GM23338 (cell line): ENCODE results near the gene PNPLA5. TPM values are rescaled to one million over a fixed set of nuclear protein-coding genes. Genes with fewer than 3 reads are reported as not detected.

ENCODE experiments used
- ATAC-seq: fragments of 200-7000 bp; cut with Tn5 transposase; 3 replicates; pipeline ENCODE4 v1.9.1; 2020
- DNase-seq: peaks from one replicate; pipeline ENCODE4 v3.0.0-alpha.2; 2015; ENCODE audit warnings: low spot score
- H2AFZ ChIP-seq: fragments of 200-600 bp; sonication (generic); 2 replicates; pipeline ENCODE4 v1.8.0; 2016; ENCODE audit warnings: antibody characterized with exemption, mild to moderate bottlenecking, moderate library complexity
- H3F3A ChIP-seq: fragments of 200-600 bp; sonication (generic); replicated peaks from 2 replicates; pipeline ENCODE4 v1.8.0; 2017; ENCODE audit warnings: antibody characterized with exemption, mixed run types, low read depth
- H3K27ac ChIP-seq: fragments of 200-600 bp; sonication (generic); 2 replicates; pipeline ENCODE4 v1.6.1; 2016; ENCODE audit warnings: low read depth
- H3K27me3 ChIP-seq: fragments of 200-600 bp; sonication (generic); 2 replicates; pipeline ENCODE4 v1.8.0; 2016; ENCODE audit warnings: mild to moderate bottlenecking, mixed run types, moderate library complexity; ENCODE audit not compliant: insufficient read depth
- H3K36me3 ChIP-seq: fragments of 200-600 bp; sonication (generic); 2 replicates; pipeline ENCODE4 v1.8.0; 2016; ENCODE audit warnings: mild to moderate bottlenecking; ENCODE audit not compliant: insufficient read depth
- H3K4me1 ChIP-seq: fragments of 200-600 bp; sonication (generic); 2 replicates; pipeline ENCODE4 v1.8.0; 2016; ENCODE audit warnings: mild to moderate bottlenecking, moderate library complexity; ENCODE audit not compliant: insufficient read depth
- H3K4me2 ChIP-seq: fragments of 200-600 bp; sonication (generic); 2 replicates; pipeline ENCODE4 v1.7.1; 2017; ENCODE audit warnings: mixed run types
- H3K4me3 ChIP-seq: fragments of 200-600 bp; sonication (generic); 2 replicates; pipeline ENCODE4 v1.6.1; 2016; ENCODE audit warnings: mixed run types
- H3K79me2 ChIP-seq: fragments of 200-600 bp; sonication (generic); replicated peaks from 2 replicates; pipeline ENCODE4 v1.8.0; 2017; ENCODE audit warnings: mild to moderate bottlenecking; ENCODE audit not compliant: insufficient read depth
- H3K9me2 ChIP-seq: fragments of 200-600 bp; sonication (generic); 2 replicates; pipeline ENCODE4 v1.8.0; 2017; ENCODE audit not compliant: insufficient read depth
- H4K20me1 ChIP-seq: fragments of 200-600 bp; sonication (generic); replicated peaks from 2 replicates; pipeline ENCODE4 v1.8.0; 2017; ENCODE audit warnings: mild to moderate bottlenecking; ENCODE audit not compliant: insufficient read depth
- H3K27ac Mint-ChIP-seq: 2 replicates; pipeline ENCODE4 v1.8.0; 2020; ENCODE audit warnings: inconsistent platforms, mild to moderate bottlenecking, moderate library complexity, mixed read lengths
- H3K27me3 Mint-ChIP-seq: 3 replicates; pipeline ENCODE4 v1.8.0; 2022; ENCODE audit warnings: low read depth, mild to moderate bottlenecking, moderate library complexity, mixed read lengths, inconsistent platforms; ENCODE audit not compliant: insufficient read depth, poor library complexity
- H3K36me3 Mint-ChIP-seq: 3 replicates; pipeline ENCODE4 v1.8.0; 2021; ENCODE audit warnings: low read depth, mild to moderate bottlenecking, inconsistent platforms, moderate library complexity, mixed read lengths
- H3K4me1 Mint-ChIP-seq: 3 replicates; pipeline ENCODE4 v1.8.0; 2020; ENCODE audit warnings: mild to moderate bottlenecking, inconsistent platforms, mixed read lengths
- H3K4me3 Mint-ChIP-seq: 3 replicates; pipeline ENCODE4 v1.8.0; 2021; ENCODE audit warnings: moderate library complexity, mild to moderate bottlenecking, inconsistent platforms, mixed read lengths
- H3K9me3 Mint-ChIP-seq: 3 replicates; pipeline ENCODE4 v1.8.0; 2020; ENCODE audit warnings: moderate library complexity, mild to moderate bottlenecking, inconsistent platforms, mixed read lengths
- EZH2phosphoT487 ChIP-seq: fragments of 200-600 bp; sonication (generic); IDR thresholded peaks from one replicate; pipeline ENCODE4 v1.8.1; 2018; ENCODE audit warnings: antibody characterized with exemption; ENCODE audit not compliant: unreplicated experiment
- JUNB ChIP-seq: IDR thresholded peaks from one replicate; pipeline ENCODE4 v1.6.1; 2016; ENCODE audit warnings: antibody characterized with exemption; ENCODE audit not compliant: unreplicated experiment
- ZNF114 ChIP-seq: fragments of 250-450 bp; sonication (Bioruptor Pico); IDR thresholded peaks from 2 replicates; pipeline ENCODE4 v1.5.0; 2020; ENCODE audit warnings: mild to moderate bottlenecking, moderate library complexity
- polyA plus RNA-seq: library from polyadenylated mRNA; unstranded; fragments of >200 nt; fragmentation: Nextera tagmentation; extraction: Ambion mirVana; gene quantifications from 2 replicates; pipeline ENCODE4 v1.2.1, GENCODE V29; 2016
- total RNA-seq: library from RNA; depleted of rRNA; stranded (reverse); fragments of >200 nt; shearing (Covaris generic); gene quantifications from 2 replicates; pipeline ENCODE4 v1.2.3, GENCODE V29; 2014
- TF ChIP-seq, protein P1 (sequence below): IDR thresholded peaks from one replicate; pipeline ENCODE4 v1.6.1; 2018; ENCODE audit warnings: antibody characterized with exemption; ENCODE audit not compliant: unreplicated experiment
- TF ChIP-seq, protein P2 (sequence below), 2 experiments: fragments of 200-600 bp in 1 of 2; sonication (generic) in 1 of 2; conservative IDR thresholded peaks; 2 replicates each; pipeline versions ENCODE4 v1.5.1 to v1.6.1; 2016 to 2017; ENCODE audit warnings: antibody characterized with exemption in 2 of 2, low read depth in 2 of 2, mild to moderate bottlenecking in 2 of 2, moderate library complexity in 1 of 2
- TF ChIP-seq, protein P3 (sequence below): fragments of 250-450 bp; sonication (Bioruptor Pico); IDR thresholded peaks from 2 replicates; pipeline ENCODE4 v1.5.0; 2020; ENCODE audit warnings: mild to moderate bottlenecking, moderate library complexity

Gene PNPLA5
- total and polyA plus RNA-seq, 2 experiments from 2014 or later, result 2.3 to 6.8 TPM

DNA sequence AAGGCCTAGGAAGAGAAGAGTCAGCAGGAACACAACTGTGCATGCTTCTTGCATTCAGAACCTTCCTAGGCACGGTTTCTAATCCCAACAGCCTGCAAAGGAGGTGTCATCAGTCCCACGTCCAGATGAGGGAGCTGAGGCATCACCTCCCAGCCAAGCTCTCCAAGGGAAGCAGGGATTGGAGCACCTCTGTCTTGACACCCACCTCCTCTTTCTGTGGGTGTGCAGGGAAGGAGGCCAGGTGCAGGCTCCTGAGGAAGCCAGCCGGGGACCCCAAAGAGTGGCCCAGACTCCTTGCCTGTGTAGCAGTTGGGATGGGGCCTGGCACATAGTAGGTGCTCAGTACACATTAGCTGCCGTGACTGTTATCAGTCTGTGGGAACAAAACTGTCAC lies 2.0 kb downstream of the PNPLA5 start:
- Histone ChIP-seq H3K4me1 (no peaks in the 10 kb centered on the region), H3K9me2 (no peaks in the 10 kb centered on the region), H3K4me2 (no peak overlapping the region), H3F3A (no peaks in the 10 kb centered on the region; the same call in 1 of the 2 replicates), H3K79me2 (no peaks in the 10 kb centered on the region), H4K20me1 (peaks cover 3% of the 10 kb centered on the region; the same call in 1 of the 2 replicates), H2AFZ (no peak overlapping the region), H3K27ac (no peak overlapping the region), H3K27me3 (peaks cover 6% of the 10 kb centered on the region), H3K4me3 (no peak overlapping the region), H3K36me3 (no peaks in the 10 kb centered on the region; the same call in 1 of the 2 replicates)
- Mint-ChIP-seq H3K4me3 (no peak overlapping the region), H3K27me3 (peaks cover 17% of the 10 kb centered on the region), H3K27ac (no peak overlapping the region), H3K36me3 (peaks cover 11% of the 10 kb centered on the region), H3K4me1 (peaks cover 6% of the 10 kb centered on the region; the same call in 1 of the 3 replicates), H3K9me3 (no peaks in the 10 kb centered on the region)
- TF ChIP-seq, protein P1, sequence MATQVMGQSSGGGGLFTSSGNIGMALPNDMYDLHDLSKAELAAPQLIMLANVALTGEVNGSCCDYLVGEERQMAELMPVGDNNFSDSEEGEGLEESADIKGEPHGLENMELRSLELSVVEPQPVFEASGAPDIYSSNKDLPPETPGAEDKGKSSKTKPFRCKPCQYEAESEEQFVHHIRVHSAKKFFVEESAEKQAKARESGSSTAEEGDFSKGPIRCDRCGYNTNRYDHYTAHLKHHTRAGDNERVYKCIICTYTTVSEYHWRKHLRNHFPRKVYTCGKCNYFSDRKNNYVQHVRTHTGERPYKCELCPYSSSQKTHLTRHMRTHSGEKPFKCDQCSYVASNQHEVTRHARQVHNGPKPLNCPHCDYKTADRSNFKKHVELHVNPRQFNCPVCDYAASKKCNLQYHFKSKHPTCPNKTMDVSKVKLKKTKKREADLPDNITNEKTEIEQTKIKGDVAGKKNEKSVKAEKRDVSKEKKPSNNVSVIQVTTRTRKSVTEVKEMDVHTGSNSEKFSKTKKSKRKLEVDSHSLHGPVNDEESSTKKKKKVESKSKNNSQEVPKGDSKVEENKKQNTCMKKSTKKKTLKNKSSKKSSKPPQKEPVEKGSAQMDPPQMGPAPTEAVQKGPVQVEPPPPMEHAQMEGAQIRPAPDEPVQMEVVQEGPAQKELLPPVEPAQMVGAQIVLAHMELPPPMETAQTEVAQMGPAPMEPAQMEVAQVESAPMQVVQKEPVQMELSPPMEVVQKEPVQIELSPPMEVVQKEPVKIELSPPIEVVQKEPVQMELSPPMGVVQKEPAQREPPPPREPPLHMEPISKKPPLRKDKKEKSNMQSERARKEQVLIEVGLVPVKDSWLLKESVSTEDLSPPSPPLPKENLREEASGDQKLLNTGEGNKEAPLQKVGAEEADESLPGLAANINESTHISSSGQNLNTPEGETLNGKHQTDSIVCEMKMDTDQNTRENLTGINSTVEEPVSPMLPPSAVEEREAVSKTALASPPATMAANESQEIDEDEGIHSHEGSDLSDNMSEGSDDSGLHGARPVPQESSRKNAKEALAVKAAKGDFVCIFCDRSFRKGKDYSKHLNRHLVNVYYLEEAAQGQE, result no peak
- TF ChIP-seq, protein P2, sequence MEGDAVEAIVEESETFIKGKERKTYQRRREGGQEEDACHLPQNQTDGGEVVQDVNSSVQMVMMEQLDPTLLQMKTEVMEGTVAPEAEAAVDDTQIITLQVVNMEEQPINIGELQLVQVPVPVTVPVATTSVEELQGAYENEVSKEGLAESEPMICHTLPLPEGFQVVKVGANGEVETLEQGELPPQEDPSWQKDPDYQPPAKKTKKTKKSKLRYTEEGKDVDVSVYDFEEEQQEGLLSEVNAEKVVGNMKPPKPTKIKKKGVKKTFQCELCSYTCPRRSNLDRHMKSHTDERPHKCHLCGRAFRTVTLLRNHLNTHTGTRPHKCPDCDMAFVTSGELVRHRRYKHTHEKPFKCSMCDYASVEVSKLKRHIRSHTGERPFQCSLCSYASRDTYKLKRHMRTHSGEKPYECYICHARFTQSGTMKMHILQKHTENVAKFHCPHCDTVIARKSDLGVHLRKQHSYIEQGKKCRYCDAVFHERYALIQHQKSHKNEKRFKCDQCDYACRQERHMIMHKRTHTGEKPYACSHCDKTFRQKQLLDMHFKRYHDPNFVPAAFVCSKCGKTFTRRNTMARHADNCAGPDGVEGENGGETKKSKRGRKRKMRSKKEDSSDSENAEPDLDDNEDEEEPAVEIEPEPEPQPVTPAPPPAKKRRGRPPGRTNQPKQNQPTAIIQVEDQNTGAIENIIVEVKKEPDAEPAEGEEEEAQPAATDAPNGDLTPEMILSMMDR (conservative IDR thresholded peaks at IDR 0.05; ENCODE audit: low read depth in 2 of 2), result peak in 1 of 2 experiments; percentile 49; a peak in 2 of 4 replicates
- TF ChIP-seq EZH2phosphoT487, result no peak
- TF ChIP-seq ZNF114 (CRISPR knock-in tag), result no peak
- DNase-seq (peak; percentile 24), ATAC-seq (no peak)

DNA sequence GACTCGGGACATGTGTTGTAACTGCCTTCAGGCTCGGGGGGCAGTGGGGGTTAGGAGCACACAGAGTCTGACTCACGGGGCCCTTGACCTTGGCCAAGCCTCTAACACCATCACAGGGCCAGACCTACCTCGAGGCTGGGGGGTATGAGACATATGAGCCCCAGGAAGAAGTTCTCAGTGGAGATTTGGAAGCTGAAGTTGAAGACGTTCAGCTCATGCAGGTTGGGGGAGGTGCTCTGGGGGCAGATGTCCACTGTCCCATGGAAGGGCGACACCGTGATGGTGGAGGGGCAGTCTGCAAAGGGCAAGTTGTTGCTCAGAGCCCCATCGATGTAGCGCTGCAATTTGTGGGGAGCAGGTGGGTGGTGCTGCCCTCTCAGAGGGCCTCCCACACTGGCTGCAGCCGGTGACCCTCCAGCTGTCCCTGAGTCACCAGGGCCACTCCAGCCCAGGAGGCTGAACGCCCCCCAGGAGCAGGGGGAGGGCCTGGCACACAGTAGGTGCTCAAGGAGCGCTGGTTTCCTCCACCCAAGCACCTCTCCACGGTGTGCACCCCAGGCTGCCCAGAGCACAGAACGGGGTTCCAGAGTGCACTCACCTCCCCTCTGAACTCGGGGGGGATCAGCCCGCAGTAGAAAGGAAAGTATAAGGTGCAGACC lies 2.5 kb downstream of the PNPLA5 start:
- H2AFZ ChIP-seq, result no peak overlapping the region
- ATAC-seq, result no peak
- peaks cover 6% of the 10 kb centered on the region; the same call in 1 of the 3 replicates for H3K4me1 Mint-ChIP-seq
- no peak overlapping the region for H3K4me3 Mint-ChIP-seq
- H3K4me1 ChIP-seq, result no peaks in the 10 kb centered on the region
- H3K27me3 ChIP-seq, result peaks cover 6% of the 10 kb centered on the region
- no peaks in the 10 kb centered on the region for H3K9me3 Mint-ChIP-seq
- peaks cover 3% of the 10 kb centered on the region; the same call in 1 of the 2 replicates for H4K20me1 ChIP-seq
- peaks cover 15% of the 10 kb centered on the region for H3K36me3 Mint-ChIP-seq
- H3K36me3 ChIP-seq, result no peaks in the 10 kb centered on the region; the same call in 1 of the 2 replicates
- H3K27ac ChIP-seq, result no peak overlapping the region
- H3K27me3 Mint-ChIP-seq, result peaks cover 17% of the 10 kb centered on the region
- no peaks in the 10 kb centered on the region for H3K79me2 ChIP-seq
- H3K27ac Mint-ChIP-seq, result no peak overlapping the region
- H3F3A ChIP-seq, result no peaks in the 10 kb centered on the region; the same call in 1 of the 2 replicates
- no peak for DNase-seq
- H3K4me2 ChIP-seq, result no peak overlapping the region
- no peak overlapping the region for H3K4me3 ChIP-seq
- no peaks in the 10 kb centered on the region for H3K9me2 ChIP-seq
- TF ChIP-seq, protein P3, sequence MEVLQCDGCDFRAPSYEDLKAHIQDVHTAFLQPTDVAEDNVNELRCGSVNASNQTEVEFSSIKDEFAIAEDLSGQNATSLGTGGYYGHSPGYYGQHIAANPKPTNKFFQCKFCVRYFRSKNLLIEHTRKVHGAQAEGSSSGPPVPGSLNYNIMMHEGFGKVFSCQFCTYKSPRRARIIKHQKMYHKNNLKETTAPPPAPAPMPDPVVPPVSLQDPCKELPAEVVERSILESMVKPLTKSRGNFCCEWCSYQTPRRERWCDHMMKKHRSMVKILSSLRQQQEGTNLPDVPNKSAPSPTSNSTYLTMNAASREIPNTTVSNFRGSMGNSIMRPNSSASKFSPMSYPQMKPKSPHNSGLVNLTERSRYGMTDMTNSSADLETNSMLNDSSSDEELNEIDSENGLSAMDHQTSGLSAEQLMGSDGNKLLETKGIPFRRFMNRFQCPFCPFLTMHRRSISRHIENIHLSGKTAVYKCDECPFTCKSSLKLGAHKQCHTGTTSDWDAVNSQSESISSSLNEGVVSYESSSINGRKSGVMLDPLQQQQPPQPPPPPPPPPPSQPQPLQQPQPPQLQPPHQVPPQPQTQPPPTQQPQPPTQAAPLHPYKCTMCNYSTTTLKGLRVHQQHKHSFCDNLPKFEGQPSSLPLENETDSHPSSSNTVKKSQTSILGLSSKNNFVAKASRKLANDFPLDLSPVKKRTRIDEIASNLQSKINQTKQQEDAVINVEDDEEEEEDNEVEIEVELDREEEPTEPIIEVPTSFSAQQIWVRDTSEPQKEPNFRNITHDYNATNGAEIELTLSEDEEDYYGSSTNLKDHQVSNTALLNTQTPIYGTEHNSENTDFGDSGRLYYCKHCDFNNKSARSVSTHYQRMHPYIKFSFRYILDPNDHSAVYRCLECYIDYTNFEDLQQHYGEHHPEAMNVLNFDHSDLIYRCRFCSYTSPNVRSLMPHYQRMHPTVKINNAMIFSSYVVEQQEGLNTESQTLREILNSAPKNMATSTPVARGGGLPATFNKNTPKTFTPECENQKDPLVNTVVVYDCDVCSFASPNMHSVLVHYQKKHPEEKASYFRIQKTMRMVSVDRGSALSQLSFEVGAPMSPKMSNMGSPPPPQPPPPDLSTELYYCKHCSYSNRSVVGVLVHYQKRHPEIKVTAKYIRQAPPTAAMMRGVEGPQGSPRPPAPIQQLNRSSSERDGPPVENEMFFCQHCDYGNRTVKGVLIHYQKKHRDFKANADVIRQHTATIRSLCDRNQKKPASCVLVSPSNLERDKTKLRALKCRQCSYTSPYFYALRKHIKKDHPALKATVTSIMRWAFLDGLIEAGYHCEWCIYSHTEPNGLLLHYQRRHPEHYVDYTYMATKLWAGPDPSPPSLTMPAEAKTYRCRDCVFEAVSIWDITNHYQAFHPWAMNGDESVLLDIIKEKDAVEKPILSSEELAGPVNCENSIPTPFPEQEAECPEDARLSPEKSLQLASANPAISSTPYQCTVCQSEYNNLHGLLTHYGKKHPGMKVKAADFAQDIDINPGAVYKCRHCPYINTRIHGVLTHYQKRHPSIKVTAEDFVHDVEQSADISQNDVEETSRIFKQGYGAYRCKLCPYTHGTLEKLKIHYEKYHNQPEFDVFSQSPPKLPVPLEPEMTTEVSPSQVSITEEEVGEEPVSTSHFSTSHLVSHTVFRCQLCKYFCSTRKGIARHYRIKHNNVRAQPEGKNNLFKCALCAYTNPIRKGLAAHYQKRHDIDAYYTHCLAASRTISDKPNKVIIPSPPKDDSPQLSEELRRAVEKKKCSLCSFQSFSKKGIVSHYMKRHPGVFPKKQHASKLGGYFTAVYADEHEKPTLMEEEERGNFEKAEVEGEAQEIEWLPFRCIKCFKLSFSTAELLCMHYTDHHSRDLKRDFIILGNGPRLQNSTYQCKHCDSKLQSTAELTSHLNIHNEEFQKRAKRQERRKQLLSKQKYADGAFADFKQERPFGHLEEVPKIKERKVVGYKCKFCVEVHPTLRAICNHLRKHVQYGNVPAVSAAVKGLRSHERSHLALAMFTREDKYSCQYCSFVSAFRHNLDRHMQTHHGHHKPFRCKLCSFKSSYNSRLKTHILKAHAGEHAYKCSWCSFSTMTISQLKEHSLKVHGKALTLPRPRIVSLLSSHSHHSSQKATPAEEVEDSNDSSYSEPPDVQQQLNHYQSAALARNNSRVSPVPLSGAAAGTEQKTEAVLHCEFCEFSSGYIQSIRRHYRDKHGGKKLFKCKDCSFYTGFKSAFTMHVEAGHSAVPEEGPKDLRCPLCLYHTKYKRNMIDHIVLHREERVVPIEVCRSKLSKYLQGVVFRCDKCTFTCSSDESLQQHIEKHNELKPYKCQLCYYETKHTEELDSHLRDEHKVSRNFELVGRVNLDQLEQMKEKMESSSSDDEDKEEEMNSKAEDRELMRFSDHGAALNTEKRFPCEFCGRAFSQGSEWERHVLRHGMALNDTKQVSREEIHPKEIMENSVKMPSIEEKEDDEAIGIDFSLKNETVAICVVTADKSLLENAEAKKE (CRISPR knock-in tag), result no peak
- TF ChIP-seq JUNB, result no peak
- TF ChIP-seq, protein P2 (conservative IDR thresholded peaks at IDR 0.05; ENCODE audit: low read depth in 2 of 2), result no peak
